HK-2 (cell line): ENCODE results near the gene PLEKHS1.
A peak's percentile ranks its signal among the peaks of the same experiment; 100 is the strongest.
"Not testable (repeated sequence)": the region's sequence is repeated elsewhere in the genome, so short reads cannot be mapped to it uniquely, and the experiment has no call there.

ENCODE experiments used
- DNase-seq: peaks from one replicate; pipeline ENCODE4 v3.0.0-alpha.2; 2018; ENCODE audit not compliant: unreplicated experiment

The PLEKHS1 gene

DNA sequence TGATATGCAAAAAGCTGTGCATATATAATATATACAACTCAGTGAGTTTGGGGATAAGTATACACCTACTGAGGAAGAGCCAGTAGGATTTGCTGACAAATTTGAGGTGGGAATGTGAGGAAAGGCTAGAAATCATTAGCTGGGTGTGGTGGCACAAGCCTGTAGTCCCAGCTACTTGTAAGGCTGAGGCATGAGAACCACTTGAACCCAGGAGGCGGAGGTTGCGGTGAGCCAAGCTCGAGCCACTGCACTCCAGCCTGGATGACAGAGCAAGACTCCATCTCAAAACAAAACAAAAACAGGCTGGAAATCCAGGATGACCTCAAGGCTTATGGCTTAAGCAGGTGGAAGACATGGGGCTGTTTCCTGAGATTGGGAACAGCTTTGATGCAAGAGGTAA, 10.6 kb upstream of the PLEKHS1 start:
- no peak for DNase-seq

GRCh38 chr10:113742466-113742865, 9.0 kb upstream of the PLEKHS1 start:
- no peak for DNase-seq

GRCh38 chr10:113743594-113743993, 7.9 kb upstream of the PLEKHS1 start:
- no peak for DNase-seq

DNA sequence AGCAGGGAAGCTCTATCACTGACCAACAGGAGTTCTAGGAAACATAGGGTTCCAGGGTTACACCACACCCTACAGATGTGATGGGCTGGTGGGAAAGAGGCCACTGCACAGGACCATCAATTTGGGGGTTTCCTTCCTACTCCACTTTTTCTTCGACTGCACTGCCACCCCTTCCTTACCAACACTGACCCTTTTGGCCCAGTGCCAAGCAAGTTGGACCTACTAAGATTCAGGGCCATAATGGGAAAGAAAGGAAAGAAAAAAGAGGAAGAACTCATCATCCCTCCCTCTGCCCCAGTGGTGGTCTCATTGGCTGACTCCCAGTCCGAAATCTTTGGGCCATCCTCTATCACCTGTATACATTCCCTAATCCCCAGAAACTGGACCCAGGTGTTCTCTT, 6.1 kb upstream of the PLEKHS1 start:
- no peak for DNase-seq

GRCh38 chr10:113746217-113746957, 5.1 kb upstream of the PLEKHS1 start:
- DNase-seq, result no peak

DNA sequence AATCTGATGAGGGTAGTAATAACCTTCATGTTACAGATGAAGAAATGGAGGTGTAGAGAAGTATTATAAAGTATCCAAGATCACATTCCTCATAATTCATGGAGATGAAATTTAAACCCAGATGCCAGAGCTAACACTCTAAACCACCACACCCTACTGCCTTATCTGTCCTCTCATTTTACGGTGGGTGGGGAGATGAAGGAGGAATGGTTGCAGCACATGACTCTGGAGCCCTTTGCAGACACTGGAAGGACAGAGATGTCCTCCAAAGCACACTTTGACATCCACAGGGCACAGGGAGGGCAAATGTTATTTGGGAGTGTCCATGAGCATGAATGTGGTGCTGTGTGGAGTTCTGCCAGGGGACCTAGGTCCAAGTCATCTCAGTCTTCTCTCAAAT, 1.1 kb downstream of the PLEKHS1 start:
- no peak for DNase-seq

DNA sequence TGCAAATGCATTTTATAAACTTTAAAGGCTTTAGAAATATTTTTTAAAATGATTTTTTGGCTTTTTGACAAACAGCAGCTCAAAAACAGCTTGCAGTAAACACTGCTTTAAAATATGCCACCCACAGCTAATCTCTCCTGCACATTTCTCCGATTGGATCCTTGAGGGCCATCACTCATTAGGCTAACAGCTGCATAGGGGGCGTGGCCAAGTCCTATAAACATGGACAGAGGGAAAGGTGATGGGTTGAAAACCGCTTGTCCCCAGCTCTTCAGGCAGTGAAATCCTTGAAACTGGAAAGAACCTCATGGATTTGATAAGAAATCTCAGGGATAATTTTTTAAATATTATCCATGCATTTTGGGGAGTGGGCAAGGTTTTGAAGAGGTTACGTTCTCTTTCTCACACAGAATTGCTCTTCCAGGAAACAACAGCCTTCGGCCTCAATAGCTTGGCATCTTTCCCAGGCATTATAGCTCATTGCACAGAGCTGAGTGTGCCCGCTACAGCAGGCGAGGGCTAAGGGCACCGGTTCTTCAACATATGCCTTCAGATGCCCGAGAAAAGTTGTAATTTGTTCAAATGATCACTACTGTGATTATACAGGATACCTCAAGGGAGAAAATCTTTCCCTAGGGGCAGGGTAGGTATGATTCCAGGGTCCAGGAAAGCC, 1.7 kb downstream of the PLEKHS1 start:
- DNase-seq, result no peak

DNA sequence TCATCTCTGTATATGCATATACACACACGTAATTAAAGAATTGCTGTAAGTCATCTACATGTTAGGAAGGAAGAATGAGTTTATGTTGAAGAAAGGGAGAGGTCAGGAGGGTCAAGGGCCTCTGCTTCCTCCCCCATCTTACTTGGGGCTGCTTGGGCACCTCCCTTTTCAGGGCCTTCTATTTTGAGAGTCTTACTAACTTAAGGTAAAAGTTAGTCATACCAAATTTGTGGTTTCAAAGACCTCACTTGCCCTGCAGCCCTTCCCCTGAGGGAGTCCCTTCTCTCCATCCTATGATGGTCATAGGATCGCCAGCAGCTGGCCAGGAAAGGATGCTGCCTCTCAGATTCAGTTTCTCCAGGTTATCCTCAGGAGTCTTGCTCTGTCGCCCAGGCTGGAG, 2.6 kb downstream of the PLEKHS1 start:
- DNase-seq, result no peak

DNA sequence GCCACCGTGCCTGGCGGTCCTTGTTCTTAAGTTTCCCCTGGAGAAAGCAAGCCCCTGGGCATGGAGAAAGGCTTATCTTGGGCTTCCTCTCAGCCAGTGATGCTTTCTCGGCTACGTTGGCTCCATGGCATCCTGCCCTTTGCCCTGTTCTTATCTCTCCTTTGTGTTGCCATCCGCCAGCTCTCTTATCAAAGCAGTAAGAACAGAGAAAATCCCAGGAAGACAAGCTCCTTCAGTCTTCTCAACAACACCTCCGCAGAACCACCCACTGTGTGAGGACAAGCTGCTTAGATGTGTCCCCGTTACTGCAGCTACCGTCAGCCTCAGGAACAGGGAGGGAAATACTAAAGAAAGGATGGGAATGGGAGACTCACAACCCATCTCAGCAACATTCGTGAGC, 3.3 kb downstream of the PLEKHS1 start:
- no peak for DNase-seq

- no peak for DNase-seq
Measured at GRCh38 chr10:113756940-113757543, 5.6 kb downstream of the PLEKHS1 start.

- no peak for DNase-seq
Measured at GRCh38 chr10:113762083-113762482, 10.6 kb downstream of the PLEKHS1 start.

GRCh38 chr10:113764582-113764981, 13.1 kb downstream of the PLEKHS1 start:
- DNase-seq, result no peak

GRCh38 chr10:113765910-113766309, 14.4 kb downstream of the PLEKHS1 start:
- no peak for DNase-seq

DNA sequence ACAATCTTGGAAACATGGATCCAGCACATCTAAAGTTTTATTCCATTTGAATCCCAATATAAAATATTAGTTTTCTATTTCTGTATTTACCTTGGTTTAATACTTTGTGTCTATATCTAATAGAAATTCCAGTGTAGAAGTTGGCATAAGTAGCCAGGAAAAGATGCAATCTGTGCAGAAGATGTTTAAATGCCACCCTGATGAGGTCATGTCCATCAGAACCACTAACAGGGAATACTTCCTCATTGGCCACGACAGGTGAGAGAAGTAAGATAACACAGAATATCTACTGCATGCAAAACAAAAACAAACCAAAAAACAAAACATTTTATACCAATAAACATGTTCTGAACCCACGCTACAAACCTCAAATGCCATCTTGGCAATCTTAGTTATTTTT, 15.7 kb downstream of the PLEKHS1 start:
- DNase-seq, result no peak

DNA sequence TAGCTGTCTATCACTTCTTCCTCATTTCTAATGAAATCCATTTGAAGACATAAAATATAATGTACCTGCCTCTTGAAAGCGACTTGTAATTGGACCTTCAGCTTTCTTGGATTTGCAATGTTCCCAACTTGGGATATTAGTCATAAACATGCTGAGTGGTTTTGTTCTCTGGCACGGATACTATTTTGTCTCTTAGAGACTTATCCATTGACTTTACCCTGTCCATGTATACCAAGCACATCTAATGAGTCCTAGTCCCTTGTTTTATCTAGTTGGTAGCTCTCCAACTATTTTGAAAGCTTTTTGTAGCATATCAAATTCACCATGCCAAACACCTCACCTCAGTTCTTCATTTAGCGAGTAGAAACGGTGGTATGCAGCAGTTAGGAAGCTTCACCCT, 18.9 kb downstream of the PLEKHS1 start:
- DNase-seq, result no peak

- DNase-seq, result not testable (repeated sequence)
Measured at GRCh38 chr10:113771131-113771530, 19.6 kb downstream of the PLEKHS1 start.

- DNase-seq, result no peak
Measured at GRCh38 chr10:113775686-113776294, 24.3 kb downstream of the PLEKHS1 start.

DNA sequence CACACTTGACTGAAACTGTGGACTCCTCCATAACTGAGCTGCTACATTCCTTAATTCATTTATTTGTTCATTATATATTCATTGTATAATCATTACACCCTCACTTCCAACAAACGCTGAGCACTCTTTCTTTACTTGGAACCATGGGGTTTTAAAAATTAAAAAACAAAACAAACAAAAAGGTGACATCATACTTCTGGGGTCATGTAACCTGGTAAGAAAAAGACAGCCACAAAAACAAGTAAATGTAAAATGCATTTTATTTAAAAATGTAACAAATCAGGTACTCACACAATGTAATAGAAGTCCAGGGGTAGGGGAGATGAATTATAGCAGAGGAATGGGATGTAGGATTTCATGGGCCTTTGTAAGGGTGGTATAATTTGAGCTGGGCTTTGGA, 25.1 kb downstream of the PLEKHS1 start:
- no peak for DNase-seq

- DNase-seq, result no peak
Measured at GRCh38 chr10:113780681-113781250, 29.3 kb downstream of the PLEKHS1 start.

GRCh38 chr10:113782367-113782766, 30.9 kb downstream of the PLEKHS1 start:
- DNase-seq, result no peak

DNA sequence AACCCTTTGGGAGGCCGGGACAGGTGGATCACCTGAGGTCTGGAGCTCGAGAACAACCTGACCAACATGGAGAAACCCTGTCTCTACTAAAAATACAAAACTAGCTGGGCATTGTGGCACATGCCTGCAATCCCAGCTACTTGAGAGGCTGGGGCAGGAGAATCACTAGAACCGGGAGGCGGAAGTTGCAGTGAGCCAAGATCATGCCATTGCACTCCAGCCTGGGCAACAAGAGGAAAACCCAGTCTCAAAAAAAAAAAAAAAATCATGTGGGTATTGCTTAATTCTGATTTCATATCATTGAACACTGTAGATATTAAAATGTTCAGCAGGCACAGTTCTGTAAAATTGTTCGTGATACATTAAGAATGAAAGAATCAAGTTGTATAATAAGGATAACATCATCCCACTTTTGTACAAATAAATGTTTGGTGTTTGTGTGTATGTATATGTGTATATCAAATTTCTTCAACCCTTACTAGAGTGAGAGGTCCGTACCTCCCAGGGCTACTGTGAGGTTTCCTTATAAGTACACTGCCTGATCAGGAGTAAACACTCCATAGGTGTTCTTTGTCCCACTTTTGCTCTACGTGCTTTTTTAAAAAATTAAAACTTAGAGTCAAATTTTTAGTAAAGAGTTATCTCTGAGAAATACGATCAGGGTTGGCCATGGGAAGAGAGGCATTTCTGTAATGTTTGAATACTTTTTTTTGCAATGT, 31.7 kb downstream of the PLEKHS1 start:
- no peak for DNase-seq

DNA sequence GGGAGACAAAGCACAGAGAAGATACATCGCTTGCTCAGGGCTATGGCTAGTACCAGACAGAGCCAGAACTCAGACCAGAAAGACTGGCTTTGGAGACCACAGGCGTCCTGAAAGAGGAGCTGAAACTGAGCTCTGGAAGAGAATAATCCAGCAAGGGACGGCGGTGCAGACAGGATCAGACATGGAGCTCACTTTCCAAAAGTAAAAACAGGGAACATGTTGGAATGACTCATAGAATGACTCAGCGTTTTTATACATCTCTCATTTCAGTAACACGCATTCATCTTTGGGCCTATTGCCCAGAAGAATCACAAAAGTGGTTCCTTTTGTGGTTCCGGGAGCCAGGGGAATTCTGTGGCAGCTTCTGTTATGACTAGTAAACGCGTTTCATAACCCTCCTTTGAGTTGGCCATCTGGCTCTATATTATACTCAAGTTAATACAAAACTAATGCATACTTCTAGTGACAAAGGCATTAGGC, 37.2 kb downstream of the PLEKHS1 start:
- DNase-seq, result peak; percentile 14
